ENCODE results near the gene KCNA5.

The KCNA5 gene

DNA sequence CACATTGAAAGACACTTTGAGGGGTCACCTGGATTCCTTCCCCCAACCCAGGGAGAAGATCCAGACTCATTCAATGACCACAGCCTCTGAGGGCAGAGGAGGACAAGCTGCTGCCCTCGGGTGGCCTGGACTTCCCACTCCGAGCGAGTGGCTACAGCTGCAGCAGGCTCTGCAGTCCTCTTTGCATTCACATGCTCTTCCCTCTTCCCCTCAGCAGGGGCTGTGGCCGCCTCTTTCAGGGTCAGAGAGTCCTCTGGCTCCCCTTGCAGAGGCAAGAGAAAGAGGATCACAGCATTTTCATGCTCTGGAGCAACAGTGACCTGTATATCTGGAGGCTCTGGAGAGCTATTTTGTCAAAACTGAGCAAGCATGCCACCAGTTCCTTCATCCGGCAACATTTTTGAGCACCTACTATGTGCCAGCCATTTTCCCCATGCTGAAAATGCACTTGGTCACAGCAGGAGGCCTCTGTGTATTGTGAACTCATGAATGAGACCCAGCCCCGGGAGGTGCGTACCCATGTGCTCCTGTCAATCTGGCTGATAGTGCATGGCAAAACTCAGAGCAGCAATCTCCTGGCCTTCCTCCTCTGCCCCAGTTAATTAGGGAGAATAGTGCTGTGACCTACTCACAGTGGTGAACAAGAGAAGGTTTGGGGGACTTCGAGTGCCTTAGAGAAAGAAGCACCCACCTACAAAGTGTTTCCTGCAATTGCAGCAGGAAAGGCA is 42.9 kb upstream of the KCNA5 start:
- Histone ChIP-seq H3K4me1 (no peaks in the 10 kb centered on the region), H3K36me3 (no peaks in the 10 kb centered on the region), H3K4me3 (ENCODE audit: low read depth, low read length) (no peak overlapping the region), H3K27me3 (no peaks in the 10 kb centered on the region), H3K9me3 (no peaks in the 10 kb centered on the region)
- DNase-seq = no peak
- TF ChIP-seq, protein P1, sequence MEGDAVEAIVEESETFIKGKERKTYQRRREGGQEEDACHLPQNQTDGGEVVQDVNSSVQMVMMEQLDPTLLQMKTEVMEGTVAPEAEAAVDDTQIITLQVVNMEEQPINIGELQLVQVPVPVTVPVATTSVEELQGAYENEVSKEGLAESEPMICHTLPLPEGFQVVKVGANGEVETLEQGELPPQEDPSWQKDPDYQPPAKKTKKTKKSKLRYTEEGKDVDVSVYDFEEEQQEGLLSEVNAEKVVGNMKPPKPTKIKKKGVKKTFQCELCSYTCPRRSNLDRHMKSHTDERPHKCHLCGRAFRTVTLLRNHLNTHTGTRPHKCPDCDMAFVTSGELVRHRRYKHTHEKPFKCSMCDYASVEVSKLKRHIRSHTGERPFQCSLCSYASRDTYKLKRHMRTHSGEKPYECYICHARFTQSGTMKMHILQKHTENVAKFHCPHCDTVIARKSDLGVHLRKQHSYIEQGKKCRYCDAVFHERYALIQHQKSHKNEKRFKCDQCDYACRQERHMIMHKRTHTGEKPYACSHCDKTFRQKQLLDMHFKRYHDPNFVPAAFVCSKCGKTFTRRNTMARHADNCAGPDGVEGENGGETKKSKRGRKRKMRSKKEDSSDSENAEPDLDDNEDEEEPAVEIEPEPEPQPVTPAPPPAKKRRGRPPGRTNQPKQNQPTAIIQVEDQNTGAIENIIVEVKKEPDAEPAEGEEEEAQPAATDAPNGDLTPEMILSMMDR (IDR thresholded peaks at IDR 0.05; ENCODE audit: low read depth, low read length) = no peak

GRCh38 chr12:5003025-5003666 is 40.5 kb upstream of the KCNA5 start:
- Histone ChIP-seq H3K4me1 (no peaks in the 10 kb centered on the region), H3K4me3 (ENCODE audit: low read depth, low read length) (no peak overlapping the region), H3K9me3 (no peaks in the 10 kb centered on the region), H3K27me3 (no peaks in the 10 kb centered on the region), H3K36me3 (no peaks in the 10 kb centered on the region)
- TF ChIP-seq, protein P1 (IDR thresholded peaks at IDR 0.05; ENCODE audit: low read depth, low read length) = peak; percentile 92
- DNase-seq = peak; percentile 61

- TF ChIP-seq, protein P1 (IDR thresholded peaks at IDR 0.05; ENCODE audit: low read depth, low read length) = no peak
- peaks cover 2% of the 10 kb centered on the region for H3K27me3 ChIP-seq
- no peak for DNase-seq
- no peaks in the 10 kb centered on the region for H3K4me1 ChIP-seq
- H3K4me3 ChIP-seq (ENCODE audit: low read depth, low read length) = no peak overlapping the region
- no peaks in the 10 kb centered on the region for H3K36me3 ChIP-seq
- no peaks in the 10 kb centered on the region for H3K9me3 ChIP-seq
Measured at GRCh38 chr12:5008661-5009060, 35.0 kb upstream of the KCNA5 start.

DNA sequence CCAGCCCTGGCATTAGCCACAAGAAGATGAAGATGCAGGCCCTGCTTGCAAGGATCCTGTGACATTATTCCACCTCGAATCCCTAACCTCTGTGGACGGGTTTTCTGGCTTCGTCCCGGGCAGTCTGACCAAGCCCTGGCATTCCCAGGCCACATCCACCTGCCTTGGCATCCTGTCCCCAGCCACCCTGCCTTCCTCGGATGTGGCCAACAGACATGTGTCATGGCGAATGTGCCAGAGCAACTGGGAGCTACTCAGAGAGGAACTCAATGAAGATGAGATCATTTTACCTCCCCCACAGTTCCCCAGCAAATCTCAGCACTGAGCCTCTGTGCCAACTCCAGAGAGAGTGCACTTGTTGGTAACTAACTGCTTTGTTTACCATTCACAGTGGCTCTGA is 33.5 kb upstream of the KCNA5 start:
- Histone ChIP-seq H3K4me1 (no peaks in the 10 kb centered on the region), H3K4me3 (ENCODE audit: low read depth, low read length) (no peak overlapping the region), H3K27me3 (peaks cover 8% of the 10 kb centered on the region), H3K9me3 (no peaks in the 10 kb centered on the region), H3K36me3 (no peaks in the 10 kb centered on the region)
- DNase-seq = no peak
- TF ChIP-seq, protein P1 (IDR thresholded peaks at IDR 0.05; ENCODE audit: low read depth, low read length) = no peak

DNA sequence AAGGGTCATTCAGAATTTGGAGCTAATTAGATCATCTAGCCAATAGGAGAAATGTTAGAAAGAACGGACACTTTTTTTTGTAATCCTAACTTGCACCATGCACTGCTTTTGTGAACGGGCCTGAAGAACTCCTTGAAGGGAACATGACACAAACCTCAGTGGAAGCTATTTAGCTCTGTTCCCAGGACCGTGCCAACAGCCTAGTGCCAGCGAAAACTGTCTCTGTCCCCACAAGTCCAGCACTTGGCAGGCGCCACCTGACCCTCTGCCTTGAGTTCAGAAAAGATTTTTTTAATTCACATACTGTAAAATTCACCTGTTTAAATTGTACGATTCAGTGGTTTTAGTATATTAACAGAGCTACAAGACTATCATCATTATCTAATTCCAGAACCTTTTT is 31.3 kb upstream of the KCNA5 start:
- no peak for DNase-seq
- no peaks in the 10 kb centered on the region for H3K4me1 ChIP-seq

More for the DNA sequence above, 31.3 kb upstream of the KCNA5 start:
- Histone ChIP-seq H3K4me3 (ENCODE audit: low read depth, low read length) (no peak overlapping the region), H3K36me3 (no peaks in the 10 kb centered on the region), H3K27me3 (peaks cover 12% of the 10 kb centered on the region), H3K9me3 (no peaks in the 10 kb centered on the region)
- TF ChIP-seq, protein P1 (IDR thresholded peaks at IDR 0.05; ENCODE audit: low read depth, low read length) = no peak
